ENCODE results near the gene HOXD8.

- no peak for TF ChIP-seq EP300 (IDR thresholded peaks at IDR 0.05; ENCODE audit: borderline replicate concordance in 1 of 2, low read depth in 1 of 2, low read length in 1 of 2)
- no peak for TF ChIP-seq SIN3A (IDR thresholded peaks at IDR 0.05; ENCODE audit: borderline replicate concordance, low read depth, low read length)
- no peak for TF ChIP-seq CTCF (IDR thresholded peaks at IDR 0.05)
- TF ChIP-seq TAF1 (IDR thresholded peaks at IDR 0.05; ENCODE audit: borderline replicate concordance, low read depth, low read length) = no peak
- no peak for TF ChIP-seq RCOR1 (IDR thresholded peaks at IDR 0.05; ENCODE audit: low read length)
Observed at GRCh38 chr2:176169711-176170110, 40.2 kb downstream of the HOXD8 start.

Data from SK-N-SH (cell line).